Neuron (in vitro differentiated cells): ENCODE results near the gene RHOD.

Experiments
- H2AFZ ChIP-seq: one replicate; pipeline ENCODE4 v1.6.1; 2013; ENCODE audit warnings: low read depth, mild to moderate bottlenecking, inconsistent platforms, low read length, moderate library complexity
- H3K27me3 ChIP-seq: one replicate; pipeline ENCODE4 v1.6.1; 2013; ENCODE audit warnings: low read length; ENCODE audit not compliant: insufficient read depth
- H3K36me3 ChIP-seq: one replicate; pipeline ENCODE4 v1.6.1; 2013; ENCODE audit warnings: low read length; ENCODE audit not compliant: insufficient read depth
- H3K4me1 ChIP-seq: one replicate; pipeline ENCODE4 v1.6.1; 2013; ENCODE audit warnings: low read length; ENCODE audit not compliant: insufficient read depth
- H3K4me3 ChIP-seq: 2 replicates; pipeline ENCODE4 v1.5.1; 2013; ENCODE audit warnings: mild to moderate bottlenecking, low read length, moderate library complexity
- H3K9me3 ChIP-seq: one replicate; pipeline ENCODE4 v1.6.1; 2013; ENCODE audit warnings: low read length

RHOD gene

DNA sequence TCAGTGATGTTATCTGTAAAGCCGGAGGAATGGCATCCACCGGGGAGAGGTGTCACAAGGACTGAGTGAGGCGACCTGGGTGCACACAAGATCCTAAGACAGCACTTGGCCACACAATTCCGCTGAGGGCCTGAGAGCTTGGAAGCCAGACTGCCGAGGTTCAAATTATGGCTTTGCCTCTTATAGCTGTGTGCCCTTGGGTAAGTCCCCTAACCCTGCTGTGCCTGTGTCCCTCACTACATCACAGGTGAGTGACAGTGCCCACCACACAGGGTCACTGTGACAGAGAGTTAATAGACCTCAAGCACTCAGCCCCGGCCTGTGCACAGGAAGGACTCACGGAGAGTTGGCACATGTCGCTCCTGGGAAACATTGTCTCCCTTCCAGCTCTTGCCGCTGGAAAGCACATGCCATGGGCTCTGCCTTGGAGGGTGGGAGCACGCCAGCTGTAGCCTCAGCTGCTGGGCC lies 592 bp downstream of the RHOD start:
- peaks cover 46% of the 10 kb centered on the region for H3K27me3 ChIP-seq
- no peaks in the 10 kb centered on the region for H3K9me3 ChIP-seq
- H3K4me3 ChIP-seq = no peak overlapping the region
- no peaks in the 10 kb centered on the region for H3K36me3 ChIP-seq
- H2AFZ ChIP-seq = no peak overlapping the region
- H3K4me1 ChIP-seq = no peaks in the 10 kb centered on the region

DNA sequence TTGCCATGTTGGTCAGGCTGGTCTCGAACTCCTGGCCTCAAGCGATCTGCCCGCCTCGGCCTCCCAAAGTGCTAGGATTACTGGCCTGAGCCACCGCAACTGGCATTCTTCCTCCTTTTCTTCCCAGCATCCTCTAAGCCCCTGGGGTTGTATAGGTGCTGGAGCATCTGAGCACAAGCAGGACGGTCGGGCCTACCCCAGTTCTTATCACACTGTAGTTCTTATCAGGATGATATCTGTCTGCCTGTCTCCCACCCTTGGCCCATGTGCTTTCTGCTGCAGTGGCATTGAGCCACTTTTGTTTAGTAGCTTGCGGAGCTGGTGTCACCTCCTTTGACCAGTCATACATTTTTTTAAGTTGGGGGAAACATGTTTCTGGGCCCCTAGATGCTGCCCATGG lies 1.9 kb downstream of the RHOD start:
- Histone ChIP-seq H3K4me1 (no peaks in the 10 kb centered on the region), H3K4me3 (no peak overlapping the region), H3K9me3 (no peaks in the 10 kb centered on the region), H3K27me3 (peaks cover 42% of the 10 kb centered on the region), H2AFZ (no peak overlapping the region), H3K36me3 (no peaks in the 10 kb centered on the region)

- no peak overlapping the region for H3K4me3 ChIP-seq
- no peaks in the 10 kb centered on the region for H3K36me3 ChIP-seq
- no peaks in the 10 kb centered on the region for H3K4me1 ChIP-seq
- H2AFZ ChIP-seq = no peak overlapping the region
- peaks cover 40% of the 10 kb centered on the region for H3K27me3 ChIP-seq
- H3K9me3 ChIP-seq = no peaks in the 10 kb centered on the region
Measured at GRCh38 chr11:67059671-67060070, 3.0 kb downstream of the RHOD start.

DNA sequence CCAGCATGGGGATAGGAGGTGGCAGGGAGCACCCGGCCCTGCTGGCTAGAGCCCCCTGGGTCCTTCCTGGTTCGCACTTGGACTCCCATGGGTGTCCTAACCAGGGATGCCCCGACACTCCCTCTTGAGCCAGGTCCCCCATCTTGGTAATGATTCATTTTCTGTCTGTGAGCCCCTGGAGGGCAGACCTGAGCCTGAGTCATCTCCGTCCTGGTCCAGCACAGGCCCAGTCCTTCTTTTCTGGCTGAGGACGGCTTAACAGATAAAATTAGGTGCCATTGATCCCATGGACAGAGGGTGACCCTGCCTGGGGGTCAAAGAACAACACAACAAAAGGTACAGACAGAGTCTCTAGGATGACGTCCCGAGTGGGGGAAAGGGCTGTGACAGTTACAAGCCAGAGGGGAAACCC lies 3.5 kb downstream of the RHOD start:
- Histone ChIP-seq H3K27me3 (peaks cover 36% of the 10 kb centered on the region), H3K9me3 (no peaks in the 10 kb centered on the region), H3K4me1 (no peaks in the 10 kb centered on the region), H3K36me3 (no peaks in the 10 kb centered on the region), H2AFZ (no peak overlapping the region), H3K4me3 (no peak overlapping the region)

- Histone ChIP-seq H3K4me3 (no peak overlapping the region), H2AFZ (no peak overlapping the region), H3K27me3 (peaks cover 17% of the 10 kb centered on the region), H3K36me3 (no peaks in the 10 kb centered on the region), H3K4me1 (no peaks in the 10 kb centered on the region), H3K9me3 (no peaks in the 10 kb centered on the region)
Measured at GRCh38 chr11:67062526-67063373, 6.1 kb downstream of the RHOD start.

DNA sequence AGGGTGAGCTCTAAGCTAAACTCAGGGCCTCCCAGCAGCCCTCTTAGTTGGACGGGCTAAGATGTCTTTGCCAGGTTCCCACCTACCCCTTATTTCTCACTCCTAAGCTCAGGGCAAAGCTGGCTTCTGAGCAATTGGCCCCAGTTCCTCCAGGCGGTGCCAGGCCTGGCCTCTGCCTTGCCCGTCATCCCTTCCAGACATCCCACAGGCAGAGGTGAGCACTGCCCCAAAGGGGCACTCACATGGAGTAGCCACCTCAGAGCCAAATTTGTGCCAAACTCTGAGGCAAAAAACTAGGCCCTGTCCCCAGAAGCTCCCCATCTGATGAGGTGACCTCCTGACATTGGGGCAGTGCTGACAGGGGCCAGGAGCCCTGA lies 9.7 kb downstream of the RHOD start:
- Histone ChIP-seq H3K4me3 (no peak overlapping the region), H3K4me1 (no peaks in the 10 kb centered on the region), H2AFZ (no peak overlapping the region), H3K36me3 (no peaks in the 10 kb centered on the region), H3K9me3 (no peaks in the 10 kb centered on the region), H3K27me3 (peaks cover 10% of the 10 kb centered on the region)

- Histone ChIP-seq H3K4me3 (no peak overlapping the region), H3K27me3 (peaks cover 3% of the 10 kb centered on the region), H3K9me3 (no peaks in the 10 kb centered on the region), H3K36me3 (no peaks in the 10 kb centered on the region), H2AFZ (no peak overlapping the region), H3K4me1 (no peaks in the 10 kb centered on the region)
Measured at GRCh38 chr11:67071420-67072284, 15.0 kb downstream of the RHOD start.

GRCh38 chr11:67072295-67072694 lies 15.6 kb downstream of the RHOD start:
- H3K27me3 ChIP-seq = peaks cover 3% of the 10 kb centered on the region
- H3K4me3 ChIP-seq = no peak overlapping the region
- no peaks in the 10 kb centered on the region for H3K4me1 ChIP-seq
- no peak overlapping the region for H2AFZ ChIP-seq
- no peaks in the 10 kb centered on the region for H3K36me3 ChIP-seq
- no peaks in the 10 kb centered on the region for H3K9me3 ChIP-seq

DNA sequence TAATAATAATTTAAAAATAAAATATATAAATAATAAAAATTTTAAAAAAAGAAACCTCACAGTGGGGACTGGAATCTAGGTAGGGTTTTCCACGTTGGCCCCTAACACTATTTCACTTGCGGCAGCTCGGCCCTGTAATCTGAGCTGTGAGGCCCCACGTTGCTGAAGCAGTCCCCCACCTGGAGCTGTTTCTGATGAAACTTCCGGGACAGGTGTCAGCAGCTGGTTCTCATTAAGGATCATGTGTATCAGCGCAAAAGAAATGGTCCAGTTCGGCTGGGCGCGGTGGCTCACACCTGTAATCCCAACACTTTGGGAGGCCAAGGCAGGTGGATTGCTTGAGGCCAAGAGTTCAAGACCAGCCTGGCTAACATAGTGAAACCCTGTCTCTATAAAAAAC lies 17.3 kb downstream of the RHOD start:
- H3K36me3 ChIP-seq = no peaks in the 10 kb centered on the region
- H2AFZ ChIP-seq = no peak overlapping the region
- H3K9me3 ChIP-seq = no peaks in the 10 kb centered on the region
- H3K4me1 ChIP-seq = no peaks in the 10 kb centered on the region
- peaks cover 3% of the 10 kb centered on the region for H3K27me3 ChIP-seq
- no peak overlapping the region for H3K4me3 ChIP-seq

DNA sequence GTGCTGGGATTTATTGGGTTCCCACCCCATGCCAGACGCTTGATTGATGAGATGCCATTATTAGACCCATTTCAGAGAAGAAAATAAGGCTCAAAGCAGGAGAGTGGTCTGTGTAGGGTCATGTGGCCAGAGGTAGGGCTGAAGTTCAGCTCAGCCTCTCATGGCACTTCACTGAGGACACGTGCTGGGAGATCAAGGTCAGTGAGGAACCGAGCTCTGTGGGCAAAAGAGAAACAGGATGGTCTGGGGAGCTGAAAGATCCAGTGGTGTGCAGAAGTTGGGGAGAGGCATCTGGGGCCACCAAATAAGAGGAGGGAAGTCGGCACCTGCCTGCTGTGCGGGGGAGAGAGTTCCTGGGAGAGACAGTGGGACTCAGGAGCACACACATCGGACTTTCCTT lies 19.6 kb downstream of the RHOD start:
- no peaks in the 10 kb centered on the region for H3K36me3 ChIP-seq
- no peaks in the 10 kb centered on the region for H3K9me3 ChIP-seq
- no peak overlapping the region for H2AFZ ChIP-seq
- no peaks in the 10 kb centered on the region for H3K27me3 ChIP-seq
- no peak overlapping the region for H3K4me3 ChIP-seq
- no peaks in the 10 kb centered on the region for H3K4me1 ChIP-seq

DNA sequence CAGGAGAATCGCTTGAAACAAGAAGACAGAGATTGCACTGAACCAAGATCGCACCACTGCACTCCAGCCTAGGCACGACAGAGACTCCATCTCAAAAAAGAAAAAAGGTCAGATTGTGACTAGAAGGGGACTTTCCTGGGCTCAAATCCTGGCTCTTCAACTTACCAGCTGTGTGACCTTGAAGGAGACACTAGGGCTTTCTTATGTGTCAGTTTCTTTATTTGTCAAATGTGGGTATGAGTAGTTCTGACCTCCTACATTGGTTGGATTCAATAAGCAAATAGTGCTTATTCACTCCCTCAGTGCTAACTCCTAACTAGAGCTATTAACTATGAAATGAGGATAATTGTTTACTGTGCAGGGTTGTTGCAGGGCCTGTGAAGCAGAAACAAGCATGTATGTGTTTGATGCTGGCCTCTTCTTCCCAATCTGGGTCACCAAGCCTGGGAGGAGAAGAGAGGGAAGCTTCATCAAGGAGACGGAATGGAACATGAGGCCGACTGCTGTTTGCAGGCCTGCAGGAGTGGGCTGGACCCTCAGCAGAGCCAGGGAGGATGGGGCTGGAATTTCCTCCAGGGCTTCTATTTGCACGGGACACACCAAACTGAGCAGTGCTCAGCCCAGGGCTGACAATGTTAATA lies 22.5 kb downstream of the RHOD start:
- Histone ChIP-seq H3K4me3 (no peak overlapping the region), H3K9me3 (no peaks in the 10 kb centered on the region), H3K36me3 (no peaks in the 10 kb centered on the region), H3K4me1 (no peaks in the 10 kb centered on the region), H3K27me3 (peaks cover 3% of the 10 kb centered on the region), H2AFZ (no peak overlapping the region)

DNA sequence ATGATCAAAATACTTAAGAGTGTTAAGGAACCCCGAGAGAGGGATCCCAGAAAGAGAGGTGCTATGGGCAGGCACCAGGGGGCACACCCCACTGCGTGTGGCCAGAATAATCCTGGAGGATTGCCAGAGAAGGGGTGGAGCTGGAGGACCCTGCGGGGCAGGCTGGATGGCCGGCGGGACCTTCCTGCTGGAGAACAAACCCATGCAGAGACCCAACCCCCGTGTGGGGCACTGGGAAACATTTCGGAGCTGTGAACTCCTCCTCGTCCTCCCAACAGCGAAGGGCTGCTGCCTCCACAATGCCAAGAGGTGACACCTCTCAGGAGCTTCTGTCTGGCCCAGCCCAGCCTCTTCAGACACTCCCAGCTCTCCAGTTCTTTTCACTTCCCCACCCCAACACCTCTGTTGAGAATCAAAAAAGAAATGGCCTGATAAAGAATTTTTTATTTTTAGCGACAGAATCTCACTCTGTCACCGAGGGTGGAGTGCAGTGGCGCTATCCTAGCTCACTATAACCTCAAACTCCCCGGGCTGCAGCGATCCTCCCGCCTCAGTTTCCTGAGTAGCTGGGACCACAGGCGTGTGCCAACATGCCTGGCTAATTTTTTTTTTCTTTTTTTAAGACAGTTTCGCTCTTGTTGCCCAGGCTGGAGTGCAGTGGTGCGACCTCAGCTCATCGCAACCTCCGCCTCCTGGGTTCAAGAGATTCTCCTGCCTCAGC lies 25.6 kb downstream of the RHOD start:
- Histone ChIP-seq H3K27me3 (peaks cover 3% of the 10 kb centered on the region), H2AFZ (no peak overlapping the region), H3K9me3 (no peaks in the 10 kb centered on the region), H3K36me3 (no peaks in the 10 kb centered on the region), H3K4me1 (no peaks in the 10 kb centered on the region), H3K4me3 (no peak overlapping the region)
